Activated naive CD8-positive, alpha-beta T cell treated with anti-CD3 and anti-CD28 coated beads, Interleukin-2, amount 50 U/mL, for 24 hours (primary cell): ENCODE data around the gene GMCL1.
"Not testable (repeated sequence)": the region's sequence is repeated elsewhere in the genome, so short reads cannot be mapped to it uniquely, and the experiment has no call there.

Source experiments
- ATAC-seq: fragments of 150-1000 bp; cut with Tn5 transposase; one replicate; pipeline ENCODE4 v1.10.0; 2021
- DNase-seq: peaks from one replicate; pipeline ENCODE4 v3.0.0; 2021
- H3K27ac Mint-ChIP-seq: one replicate; pipeline ENCODE4 v1.8.0; 2021; ENCODE audit warnings: mild to moderate bottlenecking, mixed read lengths
- H3K27me3 Mint-ChIP-seq: one replicate; pipeline ENCODE4 v1.8.0; 2021; ENCODE audit warnings: mixed read lengths
- H3K36me3 Mint-ChIP-seq: one replicate; pipeline ENCODE4 v1.8.0; 2021; ENCODE audit warnings: low read depth, mixed read lengths
- H3K4me1 Mint-ChIP-seq: one replicate; pipeline ENCODE4 v1.8.0; 2021; ENCODE audit warnings: mixed read lengths
- H3K4me3 Mint-ChIP-seq: one replicate; pipeline ENCODE4 v1.8.0; 2021; ENCODE audit warnings: mild to moderate bottlenecking, moderate library complexity, mixed read lengths
- H3K9me3 Mint-ChIP-seq: one replicate; pipeline ENCODE4 v1.8.0; 2021; ENCODE audit warnings: mixed read lengths

GMCL1 gene

DNA sequence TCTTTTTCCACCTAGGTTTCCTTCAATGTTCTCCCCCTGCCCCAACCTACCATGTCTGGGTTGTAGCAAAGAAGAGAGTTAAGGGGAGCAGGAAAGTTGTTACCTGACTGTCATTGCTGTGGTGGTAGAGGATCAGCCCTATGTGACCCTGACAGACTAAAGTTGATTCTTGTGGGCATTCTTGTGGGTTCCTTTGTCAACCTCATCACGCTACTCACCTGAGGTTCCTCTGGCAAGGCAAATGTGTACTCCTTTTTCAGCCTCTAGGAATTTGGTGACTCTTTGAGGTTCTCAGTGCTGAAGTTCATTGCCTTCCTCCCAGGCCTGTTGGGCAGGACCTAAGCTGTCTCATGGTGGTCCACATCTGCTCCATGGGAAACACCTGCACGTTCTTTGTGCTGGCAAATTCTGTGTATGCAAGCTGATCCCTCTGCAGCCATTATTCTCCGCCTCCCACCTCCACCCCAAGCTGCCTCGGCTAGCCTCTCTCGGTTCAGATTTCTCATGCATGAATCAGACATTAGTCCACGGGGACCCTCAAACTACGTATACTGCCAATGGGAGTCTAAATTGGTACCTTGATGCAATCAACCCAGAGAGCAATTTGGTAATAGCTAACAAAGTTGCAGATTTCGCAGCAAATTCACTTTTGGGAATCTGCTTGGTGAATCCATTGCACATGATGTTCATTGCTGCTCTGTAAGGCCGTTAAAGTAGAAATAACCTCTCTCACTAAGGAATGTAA is 1.5 kb upstream of the GMCL1 start:
- no peak for DNase-seq
- Mint-ChIP-seq H3K4me3 (peak overlapping the region; percentile 87), H3K9me3 (no peaks in the 10 kb centered on the region), H3K36me3 (peaks cover 14% of the 10 kb centered on the region), H3K27me3 (no peaks in the 10 kb centered on the region), H3K27ac (peak overlapping the region; percentile 90), H3K4me1 (peaks cover 44% of the 10 kb centered on the region)
- ATAC-seq, result no peak

DNA sequence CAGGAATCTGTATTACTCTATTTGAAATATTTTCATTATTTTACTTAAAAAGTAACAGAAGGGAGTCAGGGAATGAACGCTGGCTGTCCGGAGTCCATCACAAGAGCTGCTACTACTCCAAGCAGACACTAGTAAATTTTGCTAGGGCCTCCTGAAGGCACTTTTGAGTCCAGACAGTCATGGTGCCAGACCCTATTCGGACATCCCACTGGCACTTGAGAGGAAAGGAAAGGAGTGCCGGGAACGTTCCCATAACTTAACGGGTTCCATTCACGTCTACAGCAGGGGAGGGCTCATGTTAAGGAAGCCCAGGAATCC is 563 bp upstream of the GMCL1 start:
- Mint-ChIP-seq H3K27ac (peak overlapping the region; percentile 90), H3K4me1 (peaks cover 53% of the 10 kb centered on the region)
- no peak for ATAC-seq

DNA sequence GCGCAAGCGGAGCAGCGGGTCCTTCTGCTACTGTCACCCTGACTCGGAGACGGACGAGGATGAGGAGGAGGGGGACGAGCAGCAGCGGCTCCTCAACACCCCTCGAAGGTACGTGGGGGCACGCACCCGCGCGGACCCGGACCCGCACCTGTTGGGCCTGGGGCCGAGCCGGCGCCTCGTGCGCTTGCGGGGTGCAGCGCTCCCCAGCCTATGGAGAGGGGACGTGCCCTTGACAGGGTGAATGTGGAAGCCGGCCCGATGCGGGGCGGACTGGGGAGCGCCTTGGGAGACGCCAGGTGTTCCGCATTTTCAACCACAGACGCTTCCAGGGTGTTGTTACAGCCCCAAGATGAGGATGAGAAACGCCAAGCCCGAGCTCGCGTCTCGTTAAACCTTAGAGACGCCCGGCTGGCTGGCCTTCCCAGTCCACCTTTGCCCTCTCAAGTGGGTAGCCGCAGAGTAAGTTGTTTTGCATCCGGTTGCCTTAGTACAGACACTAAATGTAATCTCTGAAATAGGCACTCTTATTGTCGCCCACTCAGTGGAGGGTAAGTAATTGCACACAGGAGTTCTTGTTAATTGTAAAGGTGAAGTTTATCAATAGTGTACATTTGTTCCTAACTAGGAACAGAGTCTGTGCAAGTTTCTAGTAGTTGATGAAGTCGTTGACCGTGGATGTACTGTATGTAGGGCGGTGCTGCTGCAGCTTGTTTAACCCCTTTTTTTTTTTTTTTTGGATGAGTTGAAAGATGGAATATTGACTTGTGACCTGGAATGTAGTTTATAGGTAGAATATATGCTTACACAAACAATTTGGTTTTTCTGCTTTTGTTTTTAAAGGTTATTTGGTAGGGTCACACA is 815 bp downstream of the GMCL1 start:
- peak overlapping the region; percentile 87 for H3K4me3 Mint-ChIP-seq
- H3K27ac Mint-ChIP-seq, result peak overlapping the region; percentile 90
- H3K36me3 Mint-ChIP-seq, result peaks cover 25% of the 10 kb centered on the region
- DNase-seq (peak; percentile 48), ATAC-seq (peak; percentile 31)
- peaks cover 65% of the 10 kb centered on the region for H3K4me1 Mint-ChIP-seq
- H3K27me3 Mint-ChIP-seq, result no peaks in the 10 kb centered on the region
- no peaks in the 10 kb centered on the region for H3K9me3 Mint-ChIP-seq

More for the DNA sequence above, 563 bp upstream of the GMCL1 start:
- peak overlapping the region; percentile 87 for H3K4me3 Mint-ChIP-seq
- DNase-seq, result no peak
- peaks cover 16% of the 10 kb centered on the region for H3K36me3 Mint-ChIP-seq
- no peaks in the 10 kb centered on the region for H3K9me3 Mint-ChIP-seq
- H3K27me3 Mint-ChIP-seq, result no peaks in the 10 kb centered on the region

DNA sequence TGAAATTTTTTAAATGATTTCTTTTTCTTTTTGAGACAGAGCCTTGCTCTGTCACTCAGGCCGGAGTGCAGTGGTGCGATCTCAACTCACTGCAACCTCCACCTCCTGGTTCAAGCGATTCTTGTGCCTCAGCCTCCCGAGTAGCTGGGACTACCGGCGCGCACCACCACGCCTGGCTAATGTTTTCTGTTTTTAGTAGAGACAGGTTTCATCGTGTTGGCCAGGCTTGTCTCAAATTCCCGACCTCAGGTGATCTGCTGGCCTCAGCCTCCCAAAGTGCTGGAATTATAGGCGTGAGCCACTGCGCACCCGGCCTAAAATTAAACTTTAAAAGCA is 1.4 kb downstream of the GMCL1 start:
- Mint-ChIP-seq H3K4me1 (peaks cover 69% of the 10 kb centered on the region), H3K36me3 (peaks cover 26% of the 10 kb centered on the region), H3K4me3 (peak overlapping the region; percentile 87), H3K27ac (peak overlapping the region; percentile 55)
- not testable (repeated sequence) for H3K27me3 Mint-ChIP-seq, DNase-seq, ATAC-seq, H3K9me3 Mint-ChIP-seq

DNA sequence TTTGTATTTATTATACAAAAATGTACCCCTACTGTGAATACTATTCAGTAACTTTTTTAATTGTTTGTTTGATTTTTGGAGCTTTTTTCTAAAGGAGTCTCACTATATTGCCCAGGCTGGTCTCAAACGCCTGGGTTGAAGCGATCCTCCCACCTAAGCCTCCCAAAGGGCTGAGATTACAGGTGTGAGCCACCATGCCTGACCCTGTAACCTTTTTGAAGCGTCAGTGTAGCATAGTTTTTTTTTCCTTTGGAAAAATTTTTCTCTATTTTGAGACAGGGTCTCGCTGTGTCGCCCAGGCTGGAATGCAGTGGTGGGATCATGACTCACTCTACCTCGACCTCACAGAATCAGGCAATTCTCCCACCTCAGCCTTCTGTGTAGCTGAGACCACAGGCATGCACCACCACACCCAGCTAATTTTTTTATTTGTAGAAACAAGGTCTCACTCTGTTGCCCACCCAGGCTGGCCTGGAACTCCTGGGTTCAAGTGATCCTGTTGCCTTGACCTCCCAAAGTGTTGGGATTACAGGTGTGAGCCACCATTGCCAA is 2.0 kb downstream of the GMCL1 start:
- Mint-ChIP-seq H3K4me1 (peaks cover 74% of the 10 kb centered on the region), H3K27me3 (no peaks in the 10 kb centered on the region), H3K9me3 (no peaks in the 10 kb centered on the region), H3K27ac (no peak overlapping the region), H3K4me3 (peak overlapping the region; percentile 87), H3K36me3 (peaks cover 26% of the 10 kb centered on the region)
- ATAC-seq (no peak), DNase-seq (no peak)

DNA sequence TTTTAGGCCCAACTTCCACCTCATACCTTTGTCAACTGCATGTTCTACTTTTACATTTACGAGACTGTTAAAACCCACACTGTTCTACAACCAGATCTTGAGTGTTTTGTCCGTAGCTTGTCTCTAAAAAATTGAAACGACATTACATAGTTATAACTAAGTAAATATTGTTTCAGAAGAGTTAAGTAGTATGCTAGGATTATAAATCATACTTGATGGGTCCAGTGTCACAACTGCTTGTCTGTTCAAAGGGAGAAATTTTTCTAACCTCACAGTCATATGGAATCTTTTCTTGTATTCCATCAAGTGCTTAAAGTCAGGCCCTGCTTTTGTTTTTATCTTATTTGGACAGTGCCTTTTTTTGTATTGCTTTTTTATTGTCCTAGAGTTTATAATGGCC is 4.3 kb downstream of the GMCL1 start:
- Mint-ChIP-seq H3K4me3 (peak overlapping the region; percentile 21), H3K4me1 (peaks cover 63% of the 10 kb centered on the region), H3K27me3 (no peaks in the 10 kb centered on the region), H3K9me3 (no peaks in the 10 kb centered on the region), H3K27ac (no peak overlapping the region), H3K36me3 (peaks cover 34% of the 10 kb centered on the region)
- ATAC-seq (no peak), DNase-seq (no peak)

DNA sequence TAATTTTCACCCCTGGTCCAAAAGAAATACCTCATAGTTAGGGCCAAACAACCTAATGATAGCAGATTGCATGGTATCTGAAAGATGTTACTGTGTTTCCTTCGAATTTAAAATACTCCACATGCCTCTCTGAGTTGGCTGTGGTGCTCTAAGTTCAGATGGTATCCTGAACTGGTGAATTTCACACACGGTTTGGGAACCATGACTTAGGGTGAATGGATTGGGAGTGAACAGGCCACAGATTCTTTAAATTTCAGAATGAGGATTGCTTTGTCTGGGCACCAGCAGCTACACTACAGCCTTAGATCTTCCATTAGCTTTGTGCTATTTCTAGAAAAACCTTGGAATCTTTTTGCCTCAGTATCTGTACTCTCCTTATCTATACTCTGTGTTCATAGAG is 6.2 kb downstream of the GMCL1 start:
- Mint-ChIP-seq H3K4me3 (no peak overlapping the region), H3K27ac (no peak overlapping the region), H3K27me3 (no peaks in the 10 kb centered on the region), H3K4me1 (peaks cover 53% of the 10 kb centered on the region), H3K36me3 (peaks cover 32% of the 10 kb centered on the region), H3K9me3 (no peaks in the 10 kb centered on the region)
- DNase-seq (no peak), ATAC-seq (no peak)

DNA sequence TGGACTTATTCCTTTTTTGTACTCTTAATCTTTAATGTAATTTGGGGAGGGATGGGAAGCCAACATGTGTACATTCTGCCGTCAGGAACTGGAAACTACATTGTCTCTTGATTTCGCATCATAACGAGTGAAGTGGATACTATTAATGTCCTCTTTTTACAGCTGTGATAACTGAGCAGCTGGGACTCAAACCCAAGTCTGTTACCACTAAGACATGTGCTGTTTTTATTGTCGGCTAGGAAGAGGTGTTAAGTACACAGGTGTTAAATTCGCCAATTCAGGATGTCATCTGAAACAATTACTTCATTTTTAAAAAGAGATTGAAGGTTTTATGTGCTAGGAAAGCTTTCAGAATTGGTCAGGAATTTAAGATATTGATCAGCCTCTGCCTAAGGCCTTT is 6.9 kb downstream of the GMCL1 start:
- Mint-ChIP-seq H3K9me3 (no peaks in the 10 kb centered on the region), H3K4me3 (no peak overlapping the region), H3K4me1 (peaks cover 48% of the 10 kb centered on the region), H3K36me3 (peaks cover 31% of the 10 kb centered on the region), H3K27ac (no peak overlapping the region), H3K27me3 (no peaks in the 10 kb centered on the region)
- DNase-seq (no peak), ATAC-seq (no peak)

DNA sequence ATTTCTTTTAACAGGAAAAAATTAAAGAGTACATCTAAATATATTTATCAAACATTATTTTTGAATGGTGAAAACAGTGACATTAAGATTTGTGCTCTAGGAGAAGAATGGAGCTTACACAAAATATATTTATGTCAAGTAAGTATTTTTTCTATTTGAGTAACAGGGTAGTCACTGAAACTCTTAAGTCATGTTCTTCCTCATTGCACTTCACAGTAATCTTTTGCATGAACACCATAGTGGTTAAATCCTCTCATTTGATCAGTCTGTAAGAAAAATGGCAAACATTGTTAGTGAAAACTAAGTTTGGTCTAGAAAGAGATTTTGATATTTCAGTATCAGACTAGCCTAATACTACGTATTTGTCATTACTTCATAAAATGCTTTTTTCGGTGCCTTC is 8.1 kb downstream of the GMCL1 start:
- DNase-seq (no peak), ATAC-seq (no peak)
- H3K27ac Mint-ChIP-seq, result no peak overlapping the region
- H3K4me3 Mint-ChIP-seq, result no peak overlapping the region
- H3K27me3 Mint-ChIP-seq, result no peaks in the 10 kb centered on the region
- peaks cover 38% of the 10 kb centered on the region for H3K4me1 Mint-ChIP-seq
- no peaks in the 10 kb centered on the region for H3K9me3 Mint-ChIP-seq
- peaks cover 32% of the 10 kb centered on the region for H3K36me3 Mint-ChIP-seq

DNA sequence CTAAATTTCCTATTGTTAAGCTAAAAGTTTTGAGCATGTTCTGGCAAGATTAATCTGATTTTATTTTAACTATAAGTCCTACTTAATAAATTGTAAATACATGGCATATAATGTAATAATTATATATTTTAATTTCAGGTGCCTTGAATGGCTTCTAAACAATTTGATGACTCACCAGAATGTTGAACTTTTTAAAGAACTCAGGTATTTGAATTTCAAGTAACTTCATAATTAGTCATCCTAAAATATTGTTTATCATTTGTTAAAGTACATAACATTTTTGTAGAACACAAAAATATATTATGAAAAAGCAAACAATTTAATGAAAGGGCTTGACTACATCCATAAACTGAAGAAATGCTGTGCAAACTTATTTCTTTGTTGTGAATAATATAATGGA is 14.5 kb downstream of the GMCL1 start:
- Mint-ChIP-seq H3K4me1 (peaks cover 14% of the 10 kb centered on the region), H3K27ac (no peak overlapping the region), H3K36me3 (peaks cover 32% of the 10 kb centered on the region), H3K9me3 (no peaks in the 10 kb centered on the region), H3K27me3 (no peaks in the 10 kb centered on the region), H3K4me3 (no peak overlapping the region)
- no peak for DNase-seq
- ATAC-seq, result no peak

DNA sequence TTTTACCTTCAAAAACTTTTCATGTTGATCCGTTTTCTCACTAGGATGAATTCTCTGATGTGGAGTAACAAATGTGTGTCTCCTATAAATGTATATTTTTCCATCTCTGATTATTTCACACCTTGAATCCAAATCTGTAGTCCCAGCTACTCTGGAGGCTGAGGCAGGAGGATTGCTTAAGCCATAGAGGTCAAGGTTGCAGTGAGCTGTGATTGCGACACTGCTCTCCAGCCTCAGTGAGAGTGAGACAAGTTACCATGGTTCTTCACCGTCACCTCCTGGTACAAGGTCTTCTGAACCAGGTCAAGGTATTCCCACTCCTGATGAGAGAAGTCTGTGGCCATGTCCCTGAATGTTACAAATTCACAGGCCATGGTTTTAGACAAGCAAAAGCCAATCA is 15.1 kb downstream of the GMCL1 start:
- DNase-seq, result no peak
- no peak for ATAC-seq
- Mint-ChIP-seq H3K36me3 (peaks cover 32% of the 10 kb centered on the region), H3K9me3 (no peaks in the 10 kb centered on the region), H3K27me3 (no peaks in the 10 kb centered on the region), H3K4me1 (peaks cover 14% of the 10 kb centered on the region), H3K27ac (no peak overlapping the region), H3K4me3 (no peak overlapping the region)

DNA sequence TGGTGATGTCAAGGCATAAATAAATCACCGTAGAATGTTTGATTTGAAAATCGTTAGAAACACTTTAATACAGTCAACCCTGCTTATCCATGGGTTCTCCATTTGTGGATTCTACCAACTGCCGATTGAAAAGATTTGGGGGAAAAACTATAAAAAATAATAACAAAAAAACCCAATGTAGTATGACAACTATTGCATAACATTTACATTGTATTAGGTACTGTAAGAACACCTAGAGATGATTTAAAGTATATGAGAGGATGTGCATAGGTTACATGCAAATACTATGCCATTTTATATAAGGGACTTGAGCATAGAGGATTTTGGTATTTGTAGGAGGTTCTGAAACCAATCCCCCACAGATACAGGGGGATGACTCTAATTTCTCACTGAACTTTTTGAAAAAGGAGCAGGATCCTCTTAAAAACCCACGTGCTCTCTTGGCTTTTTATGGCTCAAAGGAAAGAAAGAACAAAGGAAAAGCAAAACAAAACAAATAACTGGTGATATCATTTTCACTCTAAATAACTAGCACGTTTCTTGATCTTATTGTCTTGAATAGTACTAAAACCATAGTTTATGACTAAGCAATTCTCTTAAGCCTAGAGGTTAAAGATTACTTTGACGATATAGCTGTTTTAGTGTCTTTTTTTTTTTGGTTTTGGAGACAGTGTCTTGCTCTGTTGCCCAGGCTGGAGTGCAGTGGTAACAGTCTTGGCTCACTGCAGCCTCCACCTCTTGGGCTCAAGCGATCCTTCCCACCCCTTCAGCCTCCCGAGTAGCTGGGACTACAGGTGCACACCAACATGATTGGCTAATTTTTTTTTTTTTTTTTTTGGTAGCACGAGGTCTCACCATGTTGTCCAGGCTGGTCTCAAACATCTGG is 17.0 kb downstream of the GMCL1 start:
- no peak for DNase-seq
- ATAC-seq, result no peak
- Mint-ChIP-seq H3K4me1 (peaks cover 14% of the 10 kb centered on the region), H3K4me3 (no peak overlapping the region), H3K36me3 (peaks cover 36% of the 10 kb centered on the region), H3K9me3 (no peaks in the 10 kb centered on the region), H3K27ac (no peak overlapping the region), H3K27me3 (no peaks in the 10 kb centered on the region)

DNA sequence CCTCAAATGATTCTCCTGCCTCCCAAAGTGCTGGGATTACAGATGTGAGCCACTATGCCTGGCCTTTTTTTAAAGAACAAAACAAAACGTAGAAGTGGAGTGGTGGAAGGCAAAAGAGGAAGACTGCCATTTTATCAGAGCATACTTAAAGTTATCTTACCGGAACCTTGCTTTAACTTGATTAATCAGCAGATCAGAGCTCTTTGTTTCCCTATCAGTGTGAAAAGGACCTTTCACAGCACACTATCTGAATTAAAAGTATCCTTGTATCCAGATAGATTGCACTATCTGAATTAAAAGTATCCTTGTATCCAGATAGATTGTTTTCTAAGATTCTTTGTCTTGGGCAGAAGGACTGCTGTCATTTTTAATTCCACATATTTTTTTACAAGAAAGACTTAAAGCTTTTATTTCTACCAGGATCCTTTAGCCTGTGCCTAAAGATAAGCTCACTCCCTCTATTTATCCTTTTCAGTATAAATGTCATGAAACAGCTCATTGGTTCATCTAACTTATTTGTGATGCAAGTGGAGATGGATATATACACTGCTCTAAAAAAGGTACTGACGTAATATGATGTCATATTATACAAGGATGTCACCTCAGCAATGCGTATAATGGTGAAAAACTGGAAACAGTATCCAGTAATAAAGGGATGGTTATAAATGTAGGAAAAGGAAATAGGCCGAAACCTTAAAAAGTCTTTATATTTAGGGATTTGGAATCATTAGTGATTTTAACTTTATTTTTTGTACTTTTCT is 17.8 kb downstream of the GMCL1 start:
- H3K27me3 Mint-ChIP-seq, result no peaks in the 10 kb centered on the region
- H3K4me1 Mint-ChIP-seq, result peaks cover 14% of the 10 kb centered on the region
- H3K27ac Mint-ChIP-seq, result no peak overlapping the region
- H3K4me3 Mint-ChIP-seq, result no peak overlapping the region
- DNase-seq, result no peak
- peaks cover 35% of the 10 kb centered on the region for H3K36me3 Mint-ChIP-seq
- ATAC-seq, result no peak
- no peaks in the 10 kb centered on the region for H3K9me3 Mint-ChIP-seq
